Vagina (tissue), 2 donors: ENCODE results near the gene VASH1.

Experiments
- POLR2A ChIP-seq, 2 donors: fragments of 450-650 bp; IDR thresholded peaks; one replicate each; pipeline ENCODE4 v1.6.1; 2017; ENCODE audit warnings: antibody characterized with exemption in 2 of 2, mild to moderate bottlenecking in 2 of 2, moderate library complexity in 2 of 2
- TF ChIP-seq, protein P1 (sequence below), 3 experiments: fragments of 450-650 bp in 2 of 3; fragments of 200-600 bp in 1 of 3; sonication (generic) in 1 of 3; IDR thresholded peaks; one replicate each; pipeline ENCODE4 v1.5.1; 2017 to 2019; ENCODE audit warnings: antibody characterized with exemption in 3 of 3, mild to moderate bottlenecking in 2 of 3, moderate library complexity in 2 of 3

GRCh38 chr14:76761960-76762410, 717 bp downstream of the VASH1 start:
- TF ChIP-seq POLR2A (IDR thresholded peaks at IDR 0.05): no peak
- TF ChIP-seq, protein P1, sequence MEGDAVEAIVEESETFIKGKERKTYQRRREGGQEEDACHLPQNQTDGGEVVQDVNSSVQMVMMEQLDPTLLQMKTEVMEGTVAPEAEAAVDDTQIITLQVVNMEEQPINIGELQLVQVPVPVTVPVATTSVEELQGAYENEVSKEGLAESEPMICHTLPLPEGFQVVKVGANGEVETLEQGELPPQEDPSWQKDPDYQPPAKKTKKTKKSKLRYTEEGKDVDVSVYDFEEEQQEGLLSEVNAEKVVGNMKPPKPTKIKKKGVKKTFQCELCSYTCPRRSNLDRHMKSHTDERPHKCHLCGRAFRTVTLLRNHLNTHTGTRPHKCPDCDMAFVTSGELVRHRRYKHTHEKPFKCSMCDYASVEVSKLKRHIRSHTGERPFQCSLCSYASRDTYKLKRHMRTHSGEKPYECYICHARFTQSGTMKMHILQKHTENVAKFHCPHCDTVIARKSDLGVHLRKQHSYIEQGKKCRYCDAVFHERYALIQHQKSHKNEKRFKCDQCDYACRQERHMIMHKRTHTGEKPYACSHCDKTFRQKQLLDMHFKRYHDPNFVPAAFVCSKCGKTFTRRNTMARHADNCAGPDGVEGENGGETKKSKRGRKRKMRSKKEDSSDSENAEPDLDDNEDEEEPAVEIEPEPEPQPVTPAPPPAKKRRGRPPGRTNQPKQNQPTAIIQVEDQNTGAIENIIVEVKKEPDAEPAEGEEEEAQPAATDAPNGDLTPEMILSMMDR (IDR thresholded peaks at IDR 0.05): no peak
